IMR-90 (cell line): ENCODE results near the gene RBPJL.

Experiments used
- BHLHE40 ChIP-seq: fragments of 150-350 bp; IDR thresholded peaks from 2 replicates; pipeline ENCODE4 v1.6.1; 2016; ENCODE audit warnings: mild to moderate bottlenecking, low read depth, low read length
- CHD1 ChIP-seq: IDR thresholded peaks from 2 replicates; pipeline ENCODE4 v1.6.1; 2012; ENCODE audit warnings: low read depth, low read length, improper control_type of control experiment
- CTCF ChIP-seq: conservative IDR thresholded peaks from 2 replicates; pipeline ENCODE4 v1.5.1; 2012; ENCODE audit warnings: mild to moderate bottlenecking, low read depth, low read length, improper control_type of control experiment
- ELK1 ChIP-seq: fragments of 150-350 bp; IDR thresholded peaks from 2 replicates; pipeline ENCODE4 v1.6.1; 2016; ENCODE audit warnings: low read depth, mild to moderate bottlenecking, low read length, moderate library complexity, borderline replicate concordance
- POLR2A ChIP-seq: IDR thresholded peaks from 2 replicates; pipeline ENCODE4 v1.6.1; 2012; ENCODE audit warnings: mild to moderate bottlenecking, low read depth, low read length
- RCOR1 ChIP-seq: IDR thresholded peaks from 2 replicates; pipeline ENCODE4 v1.6.1; 2012; ENCODE audit warnings: mild to moderate bottlenecking, low read length, improper control_type of control experiment; ENCODE audit not compliant: insufficient replicate concordance
- RFX5 ChIP-seq: IDR thresholded peaks from 2 replicates; pipeline ENCODE4 v1.8.0; 2012; ENCODE audit warnings: low read depth, mild to moderate bottlenecking, low read length, moderate library complexity
- USF2 ChIP-seq: fragments of 150-350 bp; IDR thresholded peaks from 2 replicates; pipeline ENCODE4 v1.6.1; 2017; ENCODE audit warnings: mild to moderate bottlenecking, antibody characterized with exemption, low read length, low read depth

DNA sequence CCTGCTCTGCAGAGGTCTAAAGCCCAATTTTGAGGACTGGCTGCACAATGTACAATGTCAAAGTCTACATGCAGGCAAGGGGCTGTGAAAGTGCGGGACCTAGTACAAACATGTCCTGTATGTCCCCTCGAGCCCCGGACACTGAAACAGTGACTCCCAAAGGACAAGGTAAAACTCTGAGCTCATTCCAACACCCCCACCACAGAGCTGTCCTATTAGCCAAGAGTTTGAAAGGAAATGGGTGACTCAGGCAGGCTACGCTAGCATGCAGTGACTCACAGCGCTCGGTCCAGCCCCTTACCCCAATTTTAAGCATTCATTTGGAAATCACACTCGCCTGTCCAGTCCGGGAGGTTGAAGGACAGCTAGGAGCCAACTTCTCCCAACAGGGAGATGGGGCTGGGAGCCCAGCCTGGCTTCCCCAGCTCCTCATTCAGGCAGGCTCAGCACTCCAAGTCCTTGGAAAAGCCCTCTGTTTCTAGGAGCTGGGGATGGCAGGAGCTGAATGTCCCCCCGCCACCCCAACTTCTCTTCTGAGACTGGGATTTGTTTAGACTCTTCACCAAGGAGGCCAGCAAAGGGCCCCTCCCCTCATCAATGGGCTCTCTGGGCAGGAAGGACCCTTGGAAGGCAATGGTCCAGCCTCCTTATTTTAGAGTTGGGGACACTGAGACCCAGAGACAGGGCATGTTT, 37.7 kb downstream of the RBPJL start:
- TF ChIP-seq USF2 (no peak), CTCF (no peak), RFX5 (no peak), ELK1 (no peak), RCOR1 (no peak), POLR2A (peak; percentile 91), BHLHE40 (peak; percentile 49; the same call in 1 of the 2 replicates), CHD1 (no peak; the same call in 1 of the 2 replicates)
